Measurements from ENCODE around the gene GRID1. TPM values are rescaled to one million over a fixed set of nuclear protein-coding genes. Genes with fewer than 3 reads are reported as not detected.
"Not testable (repeated sequence)": the region's sequence is repeated elsewhere in the genome, so short reads cannot be mapped to it uniquely, and the experiment has no call there.

The GRID1 gene
- total RNA-seq, 1 donor from 2014 or later: 2.7 TPM

DNA sequence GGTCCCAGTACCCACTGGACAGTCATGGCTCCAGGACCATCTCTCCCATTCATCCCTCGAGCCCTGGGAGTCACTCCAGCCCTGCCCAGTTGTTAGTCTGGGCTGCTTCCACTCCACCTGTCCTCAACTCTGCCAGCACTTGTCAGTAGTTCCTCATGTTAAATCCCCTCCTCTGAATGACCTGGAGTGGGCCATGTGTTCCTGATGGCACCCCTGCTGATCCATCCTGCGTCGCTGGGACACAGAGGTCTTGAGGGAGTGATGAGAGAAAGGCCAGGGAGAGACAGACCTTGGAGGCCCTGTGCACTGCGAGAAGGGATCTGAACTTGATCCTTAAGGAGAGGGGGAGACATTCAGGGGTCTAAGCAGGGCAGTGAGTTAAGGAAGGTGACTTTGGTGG, 174.9 kb downstream of the GRID1 start:
- no peak for DNase-seq (ENCODE audit: low spot score)

- DNase-seq (ENCODE audit: low spot score): no peak
These were observed 175.4 kb downstream of the GRID1 start for GRCh38 chr10:86191166-86191565.

DNA sequence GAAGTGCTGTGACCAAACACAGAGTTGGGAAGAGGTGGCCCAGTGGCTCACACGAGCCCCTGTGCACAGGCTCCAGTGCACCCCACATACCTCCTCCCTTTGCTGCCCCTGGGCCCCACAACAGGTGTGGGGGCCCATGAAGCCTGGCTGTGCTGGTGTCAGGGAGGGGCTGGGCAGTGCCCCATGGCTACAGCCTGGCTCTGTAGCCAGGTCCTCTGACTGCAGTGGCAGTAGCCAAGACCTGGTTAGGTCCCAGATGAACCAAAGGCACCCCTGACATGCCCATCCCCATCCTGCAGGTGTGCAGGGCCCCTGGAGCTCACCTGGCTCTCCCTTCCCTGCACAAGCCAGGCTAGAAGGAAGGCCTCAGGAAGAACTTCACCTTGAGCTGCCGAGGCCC, 176.3 kb downstream of the GRID1 start:
- no peak for DNase-seq (ENCODE audit: low spot score)

DNA sequence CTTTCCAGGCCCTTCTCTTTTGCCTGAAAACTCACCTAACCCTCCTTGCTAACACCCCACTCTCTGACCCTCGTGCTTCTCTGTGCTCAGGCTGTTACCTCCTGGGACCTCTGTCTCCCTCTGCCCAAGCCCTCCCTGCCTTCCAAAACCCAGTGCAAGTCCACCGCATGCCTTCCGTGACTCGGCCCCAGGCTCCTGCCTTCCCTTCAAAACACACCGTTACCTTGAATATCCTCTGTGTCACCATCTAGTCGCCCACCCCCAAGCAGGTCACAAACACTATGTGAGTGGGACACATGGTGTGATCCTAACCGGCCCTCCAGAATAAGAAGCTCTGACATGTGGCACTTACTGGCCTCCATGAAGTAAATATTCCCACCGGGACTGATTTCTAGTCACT, 176.7 kb downstream of the GRID1 start:
- no peak for DNase-seq (ENCODE audit: low spot score)

GRCh38 chr10:86188796-86189558, 177.6 kb downstream of the GRID1 start:
- no peak for DNase-seq (ENCODE audit: low spot score)

DNA sequence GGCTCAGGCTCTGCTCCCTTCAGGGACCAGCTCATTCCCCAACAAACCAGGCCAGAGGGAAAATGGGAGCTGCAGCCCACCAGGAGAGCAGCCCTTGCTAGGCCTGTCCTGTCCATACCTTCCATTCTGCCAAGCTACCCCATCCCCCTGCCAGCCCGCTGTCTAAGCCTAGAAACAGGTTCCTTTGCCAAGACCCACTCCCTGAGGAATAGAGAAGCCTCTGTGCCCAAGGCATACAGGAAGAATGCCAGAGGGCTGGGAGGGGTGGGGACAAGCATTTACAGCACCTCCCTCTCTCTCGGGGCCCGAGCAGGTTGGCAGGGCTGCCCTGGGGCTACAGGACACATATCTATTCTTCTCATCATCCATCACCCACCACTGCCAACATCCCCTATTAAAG, 178.3 kb downstream of the GRID1 start:
- DNase-seq (ENCODE audit: low spot score): no peak

GRCh38 chr10:86187499-86188239, 178.9 kb downstream of the GRID1 start:
- no peak for DNase-seq (ENCODE audit: low spot score)

GRCh38 chr10:86186633-86187032, 180.0 kb downstream of the GRID1 start:
- no peak for DNase-seq (ENCODE audit: low spot score)

DNA sequence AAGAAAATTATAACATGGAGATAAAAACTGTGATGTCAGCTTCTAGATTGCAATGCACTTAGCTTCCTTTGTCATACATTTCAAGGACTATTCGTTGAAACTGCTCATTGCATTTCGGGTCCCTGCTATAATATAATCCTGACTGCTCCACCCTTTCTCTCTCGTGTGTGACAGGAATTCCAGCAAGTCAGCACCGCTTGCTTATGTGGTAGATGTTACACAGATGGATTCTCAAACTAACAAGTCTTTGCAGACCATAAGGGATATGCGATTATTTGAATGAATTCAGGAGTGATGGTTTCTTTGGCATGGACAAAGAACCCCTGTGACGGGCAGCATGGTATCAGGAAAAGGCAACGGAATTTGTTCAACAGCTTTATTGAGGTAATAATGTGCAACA, 184.0 kb downstream of the GRID1 start:
- no peak for DNase-seq (ENCODE audit: low spot score)

DNA sequence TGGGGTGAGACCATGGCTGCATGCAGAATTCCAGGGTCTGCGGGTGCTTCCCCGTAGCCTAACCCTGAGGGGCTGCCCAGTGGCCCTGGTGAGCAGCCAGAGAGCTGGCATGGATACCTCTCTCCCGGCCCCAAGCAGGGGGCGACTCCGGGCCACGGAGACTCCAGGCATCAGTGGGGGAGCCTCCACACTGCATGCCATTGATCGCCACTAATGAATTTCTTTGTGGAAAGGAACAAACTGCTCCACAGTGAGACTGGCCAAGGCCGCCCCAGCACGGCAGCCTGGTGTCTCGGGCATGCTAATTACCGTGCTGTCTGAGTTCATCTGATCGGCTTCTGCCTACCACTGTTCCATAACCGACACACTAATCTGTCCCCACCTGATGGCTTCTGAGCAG, 184.4 kb downstream of the GRID1 start:
- DNase-seq (ENCODE audit: low spot score): no peak

DNA sequence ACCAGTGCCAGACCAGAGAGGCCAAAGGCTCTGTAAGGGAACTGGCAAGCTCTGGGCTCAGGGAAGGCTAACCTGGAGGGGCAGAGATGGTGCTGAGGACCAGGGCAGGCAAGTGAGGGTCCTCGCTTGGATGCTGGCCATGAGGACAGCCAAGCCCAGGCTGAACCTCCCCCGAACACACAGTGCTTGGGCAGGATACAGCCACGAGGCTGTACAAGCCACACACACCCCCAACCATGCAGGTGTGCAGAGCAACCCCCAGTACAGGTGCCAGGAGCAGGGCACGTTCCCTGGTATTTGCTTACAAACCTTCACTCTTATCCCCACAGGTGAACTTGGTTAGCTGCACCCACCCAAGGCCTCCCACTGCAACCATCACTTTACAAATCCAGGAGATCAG, 185.7 kb downstream of the GRID1 start:
- DNase-seq (ENCODE audit: low spot score): no peak

GRCh38 chr10:86179961-86180360, 186.6 kb downstream of the GRID1 start:
- DNase-seq (ENCODE audit: low spot score): no peak

GRCh38 chr10:86179153-86179524, 187.5 kb downstream of the GRID1 start:
- no peak for DNase-seq (ENCODE audit: low spot score)

DNA sequence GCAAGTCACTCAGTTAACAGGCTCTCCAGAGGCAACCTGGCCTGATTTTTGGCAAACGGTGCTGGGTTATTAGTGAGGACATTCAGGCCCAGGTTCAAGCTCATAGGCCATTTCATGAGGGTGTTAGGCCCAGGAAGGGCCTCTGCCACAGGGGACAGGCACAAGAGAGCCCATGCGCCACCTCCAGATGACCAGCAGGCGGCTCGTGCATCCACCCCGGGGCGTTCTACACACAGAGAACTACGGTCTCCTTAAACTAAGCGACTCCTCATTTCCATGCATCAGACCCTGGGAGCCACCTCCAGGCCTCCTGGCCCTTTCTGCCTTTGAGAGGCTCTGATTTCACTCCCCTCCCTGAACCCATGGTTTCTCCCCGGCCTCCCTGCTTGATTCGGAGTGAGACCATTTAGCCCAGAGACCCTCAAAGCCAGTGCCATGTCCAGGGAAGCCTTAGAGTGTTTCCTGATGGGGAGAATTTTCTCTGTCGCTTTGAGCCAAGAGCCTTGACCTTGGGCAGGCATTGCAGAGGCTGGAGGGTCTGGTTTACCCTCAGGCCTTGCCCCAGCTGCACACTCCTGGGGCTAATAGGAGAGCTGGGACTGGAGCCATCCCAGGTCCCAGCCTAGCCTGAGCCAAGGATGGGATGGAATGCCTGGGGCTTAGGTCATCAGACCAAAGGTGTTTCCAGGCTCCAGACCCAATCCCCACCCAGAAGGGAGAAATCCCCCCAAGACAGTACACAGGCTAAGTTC, 188.0 kb downstream of the GRID1 start:
- DNase-seq (ENCODE audit: low spot score): no peak

DNA sequence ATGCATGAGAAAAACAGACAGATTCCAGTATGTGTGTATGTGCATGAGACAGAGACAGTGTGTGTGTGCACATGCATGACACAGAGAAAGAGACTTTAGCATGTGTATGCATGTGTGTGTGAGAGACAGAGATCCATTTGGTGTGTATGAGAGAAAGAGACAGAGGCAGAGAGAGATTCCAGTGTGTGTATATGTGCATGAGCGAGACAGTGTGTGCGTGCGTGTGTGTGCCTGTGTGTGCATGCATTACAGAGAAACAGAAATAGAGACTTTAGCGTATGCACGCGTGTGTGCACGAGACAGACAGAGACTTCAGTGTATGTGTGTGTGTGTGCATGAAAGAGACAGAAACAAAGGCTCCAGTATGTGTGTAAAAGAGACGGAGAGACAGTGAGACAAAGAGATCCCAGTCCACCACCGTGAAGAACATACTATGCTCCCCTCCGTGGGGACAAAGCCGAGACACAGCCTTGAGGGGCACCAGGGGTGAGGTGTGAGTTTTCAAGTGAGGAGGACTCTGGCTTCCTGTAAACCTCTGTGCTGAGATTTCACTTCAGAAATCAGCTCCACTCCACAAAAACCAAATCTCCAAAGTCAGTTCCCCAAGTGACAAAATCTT, 188.9 kb downstream of the GRID1 start:
- DNase-seq (ENCODE audit: low spot score): no peak

- no peak for DNase-seq (ENCODE audit: low spot score)
These were observed 189.6 kb downstream of the GRID1 start for GRCh38 chr10:86176850-86177536.

DNA sequence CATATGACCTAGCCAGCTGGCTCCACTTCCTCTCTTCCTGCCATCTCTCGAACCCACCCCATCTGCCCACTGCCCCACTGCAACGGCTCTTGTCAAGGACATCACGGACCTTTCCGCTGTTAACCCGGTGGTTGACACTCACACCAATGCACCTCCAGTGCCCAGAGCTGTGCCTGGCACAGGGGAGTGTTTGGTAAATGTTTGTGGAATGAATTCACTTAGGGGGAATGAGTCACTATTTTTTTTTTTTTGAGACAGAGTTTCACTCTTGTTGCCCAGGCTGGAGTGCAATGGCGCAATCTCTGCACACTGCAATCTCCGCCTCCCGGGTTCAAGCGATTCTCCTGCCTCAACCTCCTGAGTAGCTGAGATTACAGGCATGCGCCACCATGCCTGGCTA, 191.1 kb downstream of the GRID1 start:
- DNase-seq (ENCODE audit: low spot score): not testable (repeated sequence)

- DNase-seq (ENCODE audit: low spot score): no peak
These were observed 194.3 kb downstream of the GRID1 start for GRCh38 chr10:86172301-86172700.

DNA sequence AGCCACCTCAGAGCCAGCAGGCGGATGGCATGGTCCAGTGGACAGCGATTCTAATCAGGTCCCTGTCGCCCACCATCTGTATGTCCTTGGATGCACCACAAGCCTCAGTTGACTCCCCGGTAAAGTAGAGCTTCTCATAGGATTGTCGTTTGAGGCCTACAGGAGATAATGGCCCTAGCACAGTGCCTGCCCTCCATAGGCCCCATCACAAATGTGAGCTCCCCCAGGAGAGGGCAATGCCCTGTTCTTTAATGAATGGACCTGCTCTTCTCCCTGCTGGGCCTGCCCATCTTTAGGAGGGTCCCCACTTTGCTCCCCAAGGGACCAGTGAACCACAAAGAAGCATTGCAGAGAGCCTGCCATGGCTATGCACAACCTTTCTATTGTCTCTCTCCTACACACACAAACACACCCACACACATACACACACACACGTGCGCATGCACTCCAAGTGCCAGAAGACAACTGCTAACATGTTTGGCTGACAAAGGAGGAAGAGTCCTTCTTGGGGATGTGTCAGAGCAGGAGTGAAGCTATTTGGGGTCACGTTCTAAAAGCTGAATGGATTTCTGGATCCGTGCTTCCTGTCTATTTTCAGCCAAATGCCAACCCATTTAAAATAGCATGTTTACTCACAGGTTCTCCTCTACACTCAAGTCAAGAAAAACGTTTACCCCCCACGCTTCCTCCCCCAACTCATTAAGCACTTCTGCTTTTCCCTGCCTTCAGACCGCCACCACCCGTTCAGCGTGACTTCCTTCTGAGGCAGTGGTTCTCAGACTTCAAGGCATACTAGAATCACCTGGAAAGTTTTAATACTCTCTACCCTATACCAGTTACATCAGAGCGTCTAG, 196.1 kb downstream of the GRID1 start:
- DNase-seq (ENCODE audit: low spot score): no peak

GRCh38 chr10:86169506-86170254, 196.9 kb downstream of the GRID1 start:
- DNase-seq (ENCODE audit: low spot score): no peak

Measured in ureter (tissue), 1 donor.